ENCODE data around the gene MACROD1.

GRCh38 chr11:64080390-64080789 lies 85.5 kb downstream of the MACROD1 start:
- no peak for TF ChIP-seq POLR2A (IDR thresholded peaks at IDR 0.05; ENCODE audit: low read length)
- no peak for TF ChIP-seq GATA1 (IDR thresholded peaks at IDR 0.05; ENCODE audit: low read depth, low read length)

Measured in erythroblast (primary cell).